ELR (cell line): ENCODE results near the gene RASD2.

Source experiments
- DNase-seq: peaks from one replicate; pipeline ENCODE4 v3.0.0-alpha.2; 2015; ENCODE audit warnings: low read depth

Gene RASD2

DNA sequence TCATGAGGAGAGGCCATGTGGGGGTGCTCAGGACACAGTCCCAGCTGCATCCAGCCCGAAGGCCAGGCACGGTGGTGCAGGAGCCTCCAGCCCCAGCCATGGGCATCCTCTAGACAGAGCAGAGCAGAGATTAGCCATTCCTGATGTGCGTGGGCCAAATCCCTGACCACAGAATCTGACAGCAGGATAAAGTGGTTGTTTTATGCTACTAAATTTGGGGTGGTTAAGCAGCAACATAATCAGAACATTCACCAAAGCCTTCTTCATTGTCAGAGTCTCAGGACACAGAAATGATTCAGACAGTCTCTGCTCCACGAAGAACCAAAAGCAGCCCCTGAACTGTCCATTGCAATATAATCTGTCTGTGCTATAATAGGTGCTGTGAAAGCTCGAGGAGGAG lies 19.7 kb downstream of the RASD2 start:
- DNase-seq = no peak

DNA sequence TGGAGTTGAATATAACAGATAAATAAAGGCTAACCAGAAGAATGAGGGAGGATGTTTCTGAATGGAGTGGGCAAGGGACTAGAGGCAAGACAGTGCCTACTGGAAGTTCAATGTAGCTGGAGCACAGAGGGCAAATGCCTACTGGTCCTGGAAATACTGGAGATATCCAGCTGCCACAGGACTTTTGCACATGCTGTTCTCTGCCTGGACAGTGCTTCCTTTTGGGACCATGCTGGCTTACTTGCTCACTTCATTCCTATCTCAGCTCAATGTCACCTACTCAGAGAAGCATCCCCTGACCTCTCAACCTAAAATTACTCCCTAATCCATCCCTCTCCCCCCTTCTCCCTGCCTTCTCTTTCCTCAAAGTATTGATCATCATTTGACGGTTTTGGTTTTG lies 20.2 kb downstream of the RASD2 start:
- DNase-seq = no peak

DNA sequence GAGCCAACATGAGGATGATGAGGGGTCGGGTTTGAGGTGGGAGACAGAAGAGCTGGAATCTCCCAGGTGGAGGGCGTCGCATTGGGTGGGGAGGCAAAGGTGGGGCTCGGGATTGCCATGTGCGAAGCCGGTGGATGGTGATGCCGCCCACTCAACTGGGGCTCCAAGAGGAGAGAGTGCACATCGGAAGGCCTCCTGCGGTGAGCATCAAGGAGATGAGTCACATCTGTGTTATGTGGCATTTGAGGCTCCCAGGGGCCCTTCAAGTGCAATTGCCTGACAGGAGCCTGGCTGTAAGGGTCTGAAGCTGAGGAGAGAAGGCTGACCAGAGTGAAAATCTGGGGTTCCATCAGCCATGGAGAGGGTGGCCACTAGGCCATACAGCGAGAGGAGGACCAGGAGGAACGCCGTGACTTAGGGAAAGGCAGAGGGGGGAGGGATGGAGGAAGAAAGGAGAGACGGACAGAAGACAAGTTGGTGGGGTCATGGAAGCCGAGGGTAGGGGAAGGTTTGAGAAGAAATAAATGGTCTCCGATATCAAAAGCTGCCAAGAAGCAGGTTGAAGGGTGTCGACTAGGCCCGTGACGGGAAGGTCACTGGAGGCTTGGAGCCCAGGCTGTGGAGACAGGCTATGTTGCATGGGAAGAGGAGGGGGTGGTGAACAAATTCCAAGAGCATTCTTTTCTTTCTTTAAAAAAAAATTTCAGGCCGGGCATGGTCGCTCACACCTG lies 21.3 kb downstream of the RASD2 start:
- DNase-seq = peak; percentile 94

DNA sequence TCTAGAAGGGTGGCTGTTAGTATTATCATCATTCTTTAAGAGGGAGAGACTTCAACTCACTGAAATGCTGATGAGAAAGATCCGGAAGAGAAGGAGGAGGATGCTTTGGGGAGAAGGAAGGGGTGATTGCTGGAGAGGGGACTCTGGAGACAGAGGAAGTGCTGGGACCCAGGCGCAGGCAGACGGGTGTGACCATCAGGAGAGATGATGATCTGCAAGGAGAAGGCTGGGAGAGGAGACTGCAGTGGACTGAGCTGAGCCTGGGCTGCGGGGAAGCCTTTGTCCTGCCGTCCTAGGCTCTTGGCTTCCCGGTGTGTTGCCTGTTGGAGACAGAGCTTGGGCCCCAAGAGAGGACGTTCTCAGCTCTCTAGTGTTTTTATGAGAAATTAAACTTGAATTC lies 22.6 kb downstream of the RASD2 start:
- DNase-seq = no peak

DNA sequence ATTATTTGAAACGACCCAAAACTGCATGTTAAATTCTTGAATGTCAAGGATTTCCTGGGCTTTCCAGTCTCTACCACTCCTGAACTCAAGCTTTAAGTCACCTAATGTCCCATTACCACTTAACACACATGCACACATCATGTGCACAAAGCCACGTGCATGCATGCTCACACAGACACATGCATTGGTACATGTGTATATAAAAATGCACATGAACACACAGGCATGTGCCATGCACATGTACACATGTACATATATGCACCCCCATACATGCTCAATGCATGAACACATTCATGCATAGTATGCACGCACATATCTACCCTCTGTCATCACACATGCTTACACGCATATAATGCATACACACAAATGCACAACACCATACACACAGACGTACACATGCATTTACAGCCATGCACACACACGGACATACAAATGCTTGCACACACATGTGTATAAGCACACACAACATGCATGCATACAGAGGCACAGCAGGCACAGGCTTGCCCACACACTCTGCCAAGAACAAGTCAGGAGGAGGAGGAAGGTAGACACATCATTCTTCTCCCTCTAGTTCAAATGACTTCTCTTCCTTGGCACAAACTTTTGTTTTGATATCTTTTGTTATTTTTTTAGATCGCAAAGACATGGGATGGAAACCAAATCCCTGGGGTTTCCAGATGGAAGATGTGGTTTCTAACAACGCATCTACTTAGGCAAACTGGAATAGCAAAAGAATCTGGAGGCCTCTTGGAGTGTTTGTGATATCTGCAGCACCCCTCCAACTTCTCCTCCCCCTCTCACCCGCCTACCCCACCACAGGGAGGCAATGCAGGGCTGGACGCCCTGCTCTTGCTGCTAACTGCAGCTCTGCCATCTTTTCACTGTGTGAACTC lies 24.6 kb downstream of the RASD2 start:
- DNase-seq = no peak

DNA sequence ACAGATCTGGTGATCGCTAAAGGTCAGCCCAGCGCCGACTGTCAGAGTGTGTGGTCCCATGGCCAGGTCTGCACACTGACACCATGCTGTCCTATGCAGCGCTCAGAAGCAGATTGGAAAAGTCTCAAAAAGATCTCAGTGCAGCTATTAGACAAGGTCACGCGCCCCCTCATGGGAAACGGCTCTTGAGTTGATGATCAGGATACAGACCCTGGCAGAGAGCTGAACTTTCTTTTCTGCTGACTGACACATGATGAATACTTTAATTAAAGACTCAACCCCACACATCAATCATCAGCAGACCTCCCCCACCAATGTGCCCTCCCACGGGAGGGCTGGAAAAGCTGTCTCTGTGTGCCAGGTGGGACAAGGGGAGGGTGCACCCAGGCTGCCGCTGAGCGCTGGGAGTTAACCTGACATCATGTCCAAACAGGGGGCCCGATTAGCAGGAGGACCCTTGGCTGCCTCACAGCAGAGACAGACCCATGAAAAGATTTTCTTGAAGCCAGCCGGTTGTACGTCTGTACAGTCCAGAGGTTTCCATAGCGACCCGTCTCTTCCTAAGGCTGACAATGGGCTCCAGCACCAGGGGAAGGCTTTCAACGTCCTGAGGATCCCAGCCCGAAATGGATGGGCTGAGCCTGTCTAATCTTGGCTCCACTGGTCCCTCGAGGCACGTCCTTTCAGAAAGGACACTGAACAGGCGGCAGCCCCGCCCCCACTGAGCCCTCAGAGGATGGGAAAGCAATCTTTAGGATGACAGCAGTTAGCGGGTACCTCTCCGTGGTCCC lies 26.9 kb downstream of the RASD2 start:
- DNase-seq = no peak

DNA sequence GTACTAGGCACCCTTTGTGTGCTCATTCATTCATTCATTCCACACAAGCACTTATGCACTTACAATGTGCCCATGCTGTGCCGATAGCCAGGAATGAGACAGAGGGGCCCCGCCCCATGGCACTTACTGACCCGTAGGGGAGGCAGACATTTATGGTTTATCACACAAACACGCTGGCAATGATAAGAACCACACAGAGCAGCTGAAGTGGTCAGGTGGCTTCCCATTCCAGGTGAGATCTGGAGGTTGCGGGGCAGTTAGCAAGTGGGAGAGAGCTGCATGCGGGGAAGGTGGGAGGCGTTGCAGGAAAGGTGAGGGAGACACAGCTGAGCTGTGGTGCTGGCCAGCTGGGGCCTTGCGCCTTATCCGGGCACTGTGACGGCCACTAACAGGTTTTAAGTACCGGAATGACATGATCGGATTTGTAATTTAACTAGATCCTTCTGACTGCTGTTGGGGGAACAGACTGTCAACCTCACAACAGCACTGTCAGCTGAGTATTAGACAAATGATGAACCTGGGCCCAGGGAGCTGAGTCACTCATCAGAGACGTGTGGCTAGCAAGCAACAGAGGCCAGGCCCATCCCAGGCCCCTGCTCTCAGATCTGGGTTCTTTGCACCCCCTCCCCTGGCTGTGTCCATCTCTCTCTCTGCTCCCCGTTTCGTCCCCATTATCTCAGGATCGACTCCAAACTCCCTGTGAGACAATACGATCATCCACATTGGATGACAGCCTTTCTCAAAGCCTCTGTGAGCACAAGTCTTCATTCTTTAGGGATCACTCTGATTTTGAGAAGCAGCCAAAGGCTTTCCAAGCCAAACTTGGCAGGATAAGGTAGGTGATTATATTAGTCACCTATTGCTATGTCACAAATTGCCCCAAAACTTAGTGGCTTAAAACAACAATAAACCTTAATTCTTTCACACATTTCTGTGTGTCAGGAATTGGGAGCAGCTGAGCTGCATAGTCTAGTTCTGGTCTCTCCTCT lies 28.4 kb downstream of the RASD2 start:
- peak; percentile 62 for DNase-seq

DNA sequence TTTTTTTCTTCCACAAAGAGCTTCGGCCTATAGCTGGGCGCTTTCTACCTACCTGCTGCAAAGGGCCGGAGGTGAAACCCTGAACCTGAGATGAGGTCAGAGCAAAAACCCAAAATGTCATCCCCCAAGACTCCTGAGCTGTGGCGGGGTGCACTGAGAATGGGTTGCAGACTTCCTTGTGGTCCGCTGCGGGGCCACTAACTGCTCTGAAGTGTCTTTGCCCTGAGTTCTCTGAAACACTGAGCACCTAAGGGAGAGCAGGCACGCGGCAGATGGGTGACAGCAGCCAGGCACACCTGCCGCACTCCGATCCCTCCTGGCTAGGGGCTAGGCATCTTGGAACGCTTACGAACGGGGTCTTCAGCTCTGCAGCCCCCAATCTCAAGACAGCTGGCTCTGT lies 29.3 kb downstream of the RASD2 start:
- DNase-seq = no peak

DNA sequence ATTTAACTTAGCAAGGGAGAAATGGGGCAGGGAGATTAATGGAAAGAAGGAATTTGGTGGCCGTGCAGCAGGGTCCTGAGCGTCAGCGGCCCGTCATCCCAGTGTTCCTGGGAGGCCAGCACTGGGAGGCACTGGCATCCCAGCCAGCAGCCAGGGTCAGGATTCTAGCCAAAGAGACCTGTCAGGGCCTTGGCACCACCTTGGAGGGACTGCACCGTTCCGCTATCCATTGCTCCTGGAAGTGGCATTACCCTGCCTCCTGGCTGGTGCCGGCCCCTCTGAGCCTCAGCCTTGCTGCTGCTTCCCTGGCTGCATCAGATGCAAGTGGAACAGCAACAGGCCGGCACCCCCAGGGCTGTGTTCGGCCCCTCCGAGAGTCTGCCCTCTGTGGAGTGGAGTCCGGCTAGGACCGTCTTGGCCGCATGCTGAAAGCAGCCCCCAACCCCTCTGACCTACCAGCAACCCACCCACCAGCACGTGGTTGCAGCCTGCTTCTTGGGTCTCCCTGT lies 30.1 kb downstream of the RASD2 start:
- DNase-seq = no peak

DNA sequence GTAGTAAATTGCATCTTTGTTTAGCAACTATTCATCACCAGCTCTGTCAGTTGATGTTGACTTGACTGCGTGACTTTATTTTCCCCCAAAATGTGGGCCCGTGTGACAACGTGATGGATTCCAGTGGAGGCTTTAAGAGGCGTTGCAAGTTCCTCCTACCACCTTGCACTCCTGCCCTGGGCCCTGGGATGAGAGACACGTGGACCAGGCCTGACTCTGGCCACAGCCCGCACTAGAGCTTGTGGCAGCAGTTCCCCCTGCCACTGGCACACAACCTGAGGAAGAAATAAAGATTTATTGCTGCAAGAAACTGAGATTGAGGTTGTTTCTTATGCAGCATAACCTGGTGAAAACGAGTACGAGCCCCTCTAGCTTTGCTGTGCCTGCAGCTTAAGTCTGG lies 31.9 kb downstream of the RASD2 start:
- DNase-seq = no peak

DNA sequence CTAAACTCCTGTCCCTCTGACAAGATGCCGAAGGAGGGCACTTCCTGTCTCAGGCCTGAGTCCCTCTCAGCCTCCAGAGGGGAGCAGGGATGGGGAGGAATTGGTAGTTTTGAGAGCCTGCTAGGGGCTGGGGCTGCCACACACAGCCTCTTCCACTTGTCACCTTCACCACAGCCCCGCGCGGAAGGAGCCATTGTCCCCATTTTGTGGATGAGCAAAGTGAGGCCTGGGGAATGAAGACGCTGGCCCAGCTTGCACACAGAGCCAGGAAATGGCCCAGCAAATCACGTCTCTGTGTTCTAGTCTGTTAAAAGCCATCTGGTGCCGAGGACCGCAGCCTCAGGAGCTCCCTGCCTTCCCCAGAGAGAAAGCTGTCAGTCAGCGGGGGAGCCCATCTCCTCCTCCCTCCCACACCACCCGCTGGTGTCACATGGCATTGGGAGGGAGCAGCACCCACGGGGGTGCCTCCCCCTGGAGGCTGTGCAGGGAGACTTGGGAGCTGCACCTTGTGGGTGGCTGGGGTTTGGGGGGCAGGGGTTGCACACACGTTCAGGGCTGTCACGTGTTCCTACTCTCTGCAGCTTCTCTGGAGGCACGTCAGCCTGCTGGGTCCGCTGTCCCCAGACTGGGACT lies 34.6 kb downstream of the RASD2 start:
- DNase-seq = no peak

DNA sequence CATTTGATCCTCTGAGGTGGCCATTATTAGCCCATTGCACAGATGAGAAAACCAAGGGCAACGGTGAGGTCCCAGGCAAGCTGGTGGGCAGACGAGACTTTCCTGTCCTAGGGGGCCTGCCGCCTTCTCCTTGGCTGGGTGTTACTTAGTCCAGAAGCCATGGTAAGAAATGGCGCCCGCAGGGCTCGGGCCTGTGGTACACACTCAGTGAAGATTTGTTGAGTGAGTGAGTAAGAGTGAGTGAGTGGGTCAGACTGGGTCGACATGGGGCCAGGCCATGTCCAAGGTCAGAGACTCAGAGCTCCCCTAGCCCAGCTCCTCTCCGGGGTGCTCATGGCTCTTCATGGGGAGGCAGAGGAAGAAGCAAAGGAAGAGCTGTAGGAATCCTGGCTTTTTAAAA lies 36.0 kb downstream of the RASD2 start:
- no peak for DNase-seq

DNA sequence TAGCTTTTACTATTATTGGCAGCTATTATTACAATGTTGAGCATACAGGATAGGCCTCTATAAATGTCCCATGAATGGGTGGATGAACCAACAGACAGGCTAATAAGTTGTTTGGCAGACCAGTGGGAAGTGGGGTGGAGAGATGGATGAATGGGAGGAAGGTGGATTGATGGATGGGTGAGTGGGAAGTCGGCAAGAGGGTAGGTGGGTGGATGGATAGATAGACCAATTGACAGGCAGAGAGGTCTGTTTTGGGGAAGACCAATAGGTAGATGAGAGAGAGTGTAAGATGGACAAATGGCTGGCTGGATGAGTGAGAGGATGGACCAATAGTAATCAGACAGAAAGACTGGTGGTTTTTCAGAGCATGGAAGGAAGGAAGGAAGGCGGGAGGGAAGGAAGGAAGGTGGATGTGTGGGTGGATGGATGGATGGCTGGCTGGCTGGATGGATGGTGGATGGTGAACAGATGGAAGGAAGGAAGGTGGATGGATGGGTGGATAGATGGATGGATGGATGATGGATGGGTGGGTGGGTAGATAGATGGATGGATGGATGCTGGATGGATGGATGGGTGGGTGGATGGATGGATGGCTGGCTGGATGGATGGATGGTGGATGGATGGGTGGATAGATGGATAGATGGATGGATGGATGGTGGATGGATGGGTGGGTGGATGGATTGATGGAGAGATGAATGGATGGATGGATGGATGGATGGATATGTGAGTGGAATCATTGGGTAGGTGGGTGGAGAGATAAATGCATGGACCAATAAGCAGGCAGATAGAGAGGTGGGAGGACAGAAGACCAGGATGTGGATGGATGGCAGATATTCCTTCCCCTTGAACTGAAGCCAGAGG lies 37.4 kb downstream of the RASD2 start:
- DNase-seq = no peak

DNA sequence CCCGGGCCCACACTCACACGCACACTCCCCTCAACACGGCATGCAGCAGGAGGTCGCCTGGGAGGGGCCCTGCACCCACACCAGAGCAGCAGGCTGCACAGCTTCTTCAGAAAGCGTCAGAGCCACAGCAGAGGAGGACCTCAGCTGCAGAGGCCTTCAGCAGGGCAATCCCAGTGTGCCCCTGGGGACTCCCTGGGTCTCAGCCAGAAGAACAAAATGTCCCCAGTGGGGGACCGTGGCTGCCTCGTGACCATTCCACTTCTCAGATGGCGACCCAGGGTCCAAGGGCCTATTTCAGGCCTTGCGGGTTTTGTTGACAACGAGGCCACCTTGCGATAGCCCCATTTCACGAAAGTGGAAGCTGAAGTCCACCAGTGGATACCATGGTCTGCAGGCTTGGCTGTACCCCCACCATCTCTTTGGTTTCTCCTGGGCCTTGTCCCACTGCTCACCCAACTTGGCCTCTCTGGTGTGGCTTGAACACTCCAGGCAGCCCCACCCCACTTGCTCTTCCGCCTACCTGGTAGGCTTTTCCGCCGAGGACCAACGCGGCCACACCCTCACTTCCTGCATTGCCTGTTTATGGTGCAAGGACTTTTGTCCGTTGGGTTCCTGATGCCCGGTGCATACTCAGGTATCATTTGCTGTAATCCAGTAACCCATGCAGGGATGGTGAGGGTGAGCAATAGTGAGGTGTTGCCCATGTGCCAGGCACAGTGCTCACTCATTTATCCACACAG lies 38.4 kb downstream of the RASD2 start:
- no peak for DNase-seq

DNA sequence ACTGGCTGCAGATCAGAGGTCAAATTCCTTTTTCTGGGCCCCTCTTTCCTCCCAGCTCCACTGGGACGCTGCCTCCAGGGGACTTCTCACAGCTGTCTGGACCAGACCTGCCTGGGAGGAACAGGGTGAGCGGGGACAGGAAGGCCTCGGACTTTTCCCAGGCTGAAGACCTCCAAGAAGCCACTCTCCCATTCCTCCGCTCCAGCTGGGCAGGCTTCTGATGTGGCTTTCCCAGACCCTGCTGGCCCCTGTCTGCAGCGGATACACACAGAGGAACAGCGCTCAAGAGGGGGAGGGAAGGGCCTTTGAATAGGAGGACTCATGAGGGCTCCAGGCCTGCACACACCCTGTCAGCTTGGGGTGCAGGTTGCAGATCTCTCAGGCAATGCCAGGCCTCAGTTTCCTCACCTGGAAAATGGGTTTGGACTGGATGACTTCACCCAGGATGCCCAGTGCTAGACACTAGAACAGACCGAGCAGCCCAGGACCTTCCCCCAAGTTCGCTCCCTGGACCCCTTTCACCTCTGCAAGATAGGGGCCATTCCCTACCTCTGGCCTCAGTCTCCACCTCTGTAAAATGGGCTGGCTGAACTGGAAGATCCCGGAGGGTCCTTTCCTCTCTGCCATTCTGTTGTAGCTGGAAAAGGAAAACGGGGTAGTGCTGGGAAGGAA lies 39.9 kb downstream of the RASD2 start:
- no peak for DNase-seq

DNA sequence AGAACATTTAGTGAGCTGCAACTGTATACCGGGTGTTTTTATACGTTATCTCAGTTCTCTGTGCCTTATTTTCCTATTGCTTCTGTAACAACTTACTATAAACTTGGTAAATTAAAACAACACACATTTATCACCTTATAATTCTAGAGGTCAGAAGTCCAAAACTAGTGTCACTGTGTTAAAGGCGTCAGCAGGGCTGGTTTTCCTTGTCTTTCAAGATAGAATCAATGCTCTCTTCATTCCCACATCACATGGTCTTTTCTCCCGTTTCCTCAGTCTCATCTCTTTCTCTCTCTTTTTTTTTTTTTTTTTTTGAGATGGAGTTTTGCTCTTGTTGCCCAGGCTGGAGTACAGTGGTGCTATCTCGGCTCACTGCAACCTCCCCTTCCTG lies 40.4 kb downstream of the RASD2 start:
- DNase-seq = no peak

DNA sequence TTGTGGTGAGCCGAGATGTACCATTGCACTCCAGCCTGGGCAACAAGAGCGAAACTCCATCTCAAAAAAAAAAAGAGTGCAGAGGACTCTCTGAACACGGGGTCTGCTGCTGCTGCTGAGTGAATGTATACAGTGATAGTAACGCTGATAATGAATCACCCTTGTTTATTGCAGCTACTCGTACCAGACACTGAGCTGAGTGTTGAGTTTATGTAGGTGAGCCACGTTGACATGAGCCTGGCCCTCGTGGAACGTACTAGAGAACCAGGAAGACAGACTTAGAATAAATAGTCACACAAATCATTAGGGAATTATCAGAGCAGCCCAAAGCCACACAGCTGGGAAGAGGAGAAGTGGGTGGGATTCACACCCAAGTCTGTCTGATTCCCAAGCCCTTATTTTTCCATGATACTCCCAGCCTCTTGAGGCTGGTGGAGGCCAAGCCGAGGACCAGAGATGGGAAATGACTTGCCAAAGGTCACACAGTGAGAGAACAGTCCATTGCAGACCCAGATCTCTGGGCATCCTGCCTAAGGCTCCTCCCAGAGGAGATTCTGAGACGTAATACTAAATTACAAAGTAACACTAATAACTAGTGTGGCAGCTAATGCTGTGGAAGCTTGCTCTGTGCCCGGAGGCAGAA lies 41.7 kb downstream of the RASD2 start:
- DNase-seq = no peak
